Vagina (tissue), 2 donors: ENCODE results near the gene SUPT7L.

Experiments used
- CTCF ChIP-seq, 3 experiments: fragments of 450-650 bp in 2 of 3; fragments of 200-600 bp in 1 of 3; sonication (generic) in 1 of 3; IDR thresholded peaks; one replicate each; pipeline ENCODE4 v1.5.1; 2017 to 2019; ENCODE audit warnings: antibody characterized with exemption in 3 of 3, mild to moderate bottlenecking in 2 of 3, moderate library complexity in 2 of 3
- POLR2A ChIP-seq, 2 donors: fragments of 450-650 bp; IDR thresholded peaks; one replicate each; pipeline ENCODE4 v1.6.1; 2017; ENCODE audit warnings: antibody characterized with exemption in 2 of 2, mild to moderate bottlenecking in 2 of 2, moderate library complexity in 2 of 2

GRCh38 chr2:27709960-27710575 is 46.7 kb upstream of the SUPT7L start:
- TF ChIP-seq POLR2A (IDR thresholded peaks at IDR 0.05) (no peak), CTCF (IDR thresholded peaks at IDR 0.05) (no peak)
